SK-N-DZ (cell line): ENCODE measurements around the gene NIT1.

ENCODE experiments used
- small RNA-seq, 2 experiments: library from RNA; depleted of rRNA; stranded (forward); fragments of <200 nt; gene quantifications; one replicate each; pipeline ENCODE3, GENCODE V24; 2014

The NIT1 gene

Small RNA genes within 50 kb of the gene (small RNA-seq; reads per million reads assigned to genes)
- gene RF01225, result 0 reads per million in 2 experiments
